HepG2 (cell line): ENCODE data around the gene HPD. TPM values are rescaled to one million over a fixed set of nuclear protein-coding genes. Genes with fewer than 3 reads are reported as not detected.

Experiments used
- KDM5B ChIP-seq: sonication (generic); formaldehyde crosslinking; IDR thresholded peaks from 2 replicates; pipeline ENCODE4 v1.4.0; 2020; ENCODE audit warnings: missing genetic modification reagents, mild to moderate bottlenecking, borderline replicate concordance
- KLF13 ChIP-seq: sonication (generic); formaldehyde crosslinking; IDR thresholded peaks from 2 replicates; pipeline ENCODE4 v1.4.0; 2020; ENCODE audit warnings: mild to moderate bottlenecking, missing genetic modification reagents
- MEIS1 ChIP-seq: sonication (generic); formaldehyde crosslinking; IDR thresholded peaks from 2 replicates; pipeline ENCODE4 v1.9.0; 2021; ENCODE audit warnings: mild to moderate bottlenecking, missing genetic modification reagents, moderate library complexity, borderline replicate concordance
- SMARCE1 ChIP-seq: fragments of 450-650 bp; IDR thresholded peaks from 2 replicates; pipeline ENCODE4 v1.6.1; 2017; ENCODE audit warnings: borderline replicate concordance
- ZNF24 ChIP-seq: fragments of 450-650 bp; IDR thresholded peaks from 2 replicates; pipeline ENCODE4 v1.6.1; 2017; ENCODE audit warnings: antibody characterized with exemption, mild to moderate bottlenecking
- ZNF547 ChIP-seq: sonication (generic); formaldehyde crosslinking; IDR thresholded peaks from 2 replicates; pipeline ENCODE4 v1.5.1; 2020; ENCODE audit warnings: mild to moderate bottlenecking, missing genetic modification reagents
- ZNF7 ChIP-seq: IDR thresholded peaks from 2 replicates; pipeline ENCODE4 v1.6.1; 2016; ENCODE audit warnings: missing biosample characterization, missing genetic modification reagents
- ZNF724P ChIP-seq: sonication (generic); formaldehyde crosslinking; IDR thresholded peaks from 2 replicates; pipeline ENCODE4 v1.8.0; 2022; ENCODE audit warnings: missing genetic modification reagents, borderline replicate concordance
- ZNF839 ChIP-seq: sonication (generic); formaldehyde crosslinking; IDR thresholded peaks from 2 replicates; pipeline ENCODE4 v1.4.0; 2020; ENCODE audit warnings: missing genetic modification reagents, mild to moderate bottlenecking, borderline replicate concordance
- polyA plus RNA-seq, 8 experiments: library from polyadenylated mRNA; depleted of rRNA in 3 of 8; stranded (reverse) in 7 of 8; unstranded in 1 of 8; fragments of >200 nt; fragmentation: Illumina TruSeq in 4 of 8; extraction: Trizol in 4 of 8; gene quantifications; 2 replicates each; pipeline versions ENCODE4 v1.2.1 to v1.2.3, GENCODE V29; 2011 to 2016; ENCODE audit warnings: low read depth in 4 of 8, missing spikeins in 1 of 8, mixed read lengths in 1 of 8; ENCODE audit not compliant: insufficient read depth in 1 of 8
- total RNA-seq, 5 experiments: library from RNA; depleted of rRNA; stranded (reverse); fragments of >200 nt; fragmentation: Illumina TruSeq; extraction: Trizol; gene quantifications; 2 replicates each; pipeline ENCODE4 v1.2.3, GENCODE V29; 2016; ENCODE audit warnings: low read depth in 1 of 5
- TF ChIP-seq, protein P1 (sequence below): sonication (generic); formaldehyde crosslinking; IDR thresholded peaks from one replicate; pipeline ENCODE4 v1.5.1; 2020; ENCODE audit warnings: mild to moderate bottlenecking, missing genetic modification reagents; ENCODE audit errors: not compliant biosample characterization
- TF ChIP-seq, protein P2 (sequence below): sonication (generic); formaldehyde crosslinking; IDR thresholded peaks from 2 replicates; pipeline ENCODE4 v1.5.1; 2020; ENCODE audit warnings: missing genetic modification reagents, mild to moderate bottlenecking, borderline replicate concordance
- TF ChIP-seq, protein P3 (sequence below), 2 experiments: sonication (generic) in 1 of 2; formaldehyde crosslinking in 1 of 2; IDR thresholded peaks; 2 replicates each; pipeline versions ENCODE4 v1.5.1 to v1.6.1; 2011 to 2020; ENCODE audit warnings: borderline replicate concordance in 1 of 2, low read depth in 1 of 2, low read length in 1 of 2, mild to moderate bottlenecking in 1 of 2, missing genetic modification reagents in 1 of 2, moderate library complexity in 1 of 2
- TF ChIP-seq, protein P4 (sequence below): IDR thresholded peaks from 2 replicates; pipeline ENCODE4 v1.6.1; 2016

HPD gene
- total and polyA plus RNA-seq, 2 of the 13 experiments (the other 11 are each of a cell fraction or from before 2014, with no cell fraction given) = 120 to 195 TPM

DNA sequence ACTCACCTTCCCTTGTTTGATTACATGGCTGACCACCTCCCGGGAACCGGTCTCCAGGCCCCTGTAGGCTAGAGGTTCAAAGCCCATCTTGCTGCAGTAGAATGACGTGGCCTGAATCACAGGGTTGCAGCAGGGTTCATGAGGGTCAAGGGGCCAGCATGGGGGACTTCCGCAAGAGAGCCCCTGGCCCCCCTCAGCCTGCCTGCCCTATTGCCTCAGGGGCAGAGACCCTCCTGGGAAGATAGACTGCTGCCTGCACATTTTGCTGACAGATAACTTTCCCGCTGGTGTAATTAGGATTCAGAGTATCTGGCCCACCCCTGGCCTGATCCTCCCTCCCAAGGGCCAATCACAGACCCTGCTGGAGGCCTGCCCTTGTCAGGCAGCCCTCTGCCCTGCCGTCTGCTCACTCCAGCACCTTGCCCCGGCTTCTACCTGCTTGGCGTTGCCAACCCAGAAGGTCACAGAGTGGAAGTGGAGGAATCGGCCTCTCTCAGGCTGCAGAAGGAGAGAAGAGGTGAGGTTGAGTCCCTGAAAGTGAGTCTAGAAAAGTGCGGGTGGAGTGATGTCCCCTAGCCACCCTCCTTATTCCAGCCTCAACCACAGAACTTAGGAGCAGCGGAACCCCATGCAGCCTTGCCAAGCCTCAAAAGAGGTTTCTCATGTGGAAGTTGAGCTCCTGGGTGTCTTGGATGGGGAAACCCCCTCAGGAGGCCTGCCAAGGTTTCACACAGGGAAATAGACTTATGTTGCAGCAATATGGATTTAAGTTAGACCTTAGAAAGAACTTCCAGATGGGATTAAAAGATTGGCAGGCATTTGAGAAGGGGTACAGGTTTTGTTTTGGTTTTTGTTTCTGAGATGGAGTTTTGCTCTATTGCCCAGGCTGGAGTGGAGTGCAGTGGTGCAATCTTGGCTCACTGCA is 1.1 kb downstream of the HPD start (continued):
- TF ChIP-seq ZNF7 (no peak), KLF13 (no peak), SMARCE1 (no peak), ZNF547 (CRISPR knock-in tag) (peak; percentile 56; the same call in 1 of the 2 replicates), ZNF24 (no peak), KDM5B (CRISPR knock-in tag) (no peak), ZNF724P (no peak), ZNF839 (CRISPR knock-in tag) (no peak), MEIS1 (no peak)
- TF ChIP-seq, protein P1, sequence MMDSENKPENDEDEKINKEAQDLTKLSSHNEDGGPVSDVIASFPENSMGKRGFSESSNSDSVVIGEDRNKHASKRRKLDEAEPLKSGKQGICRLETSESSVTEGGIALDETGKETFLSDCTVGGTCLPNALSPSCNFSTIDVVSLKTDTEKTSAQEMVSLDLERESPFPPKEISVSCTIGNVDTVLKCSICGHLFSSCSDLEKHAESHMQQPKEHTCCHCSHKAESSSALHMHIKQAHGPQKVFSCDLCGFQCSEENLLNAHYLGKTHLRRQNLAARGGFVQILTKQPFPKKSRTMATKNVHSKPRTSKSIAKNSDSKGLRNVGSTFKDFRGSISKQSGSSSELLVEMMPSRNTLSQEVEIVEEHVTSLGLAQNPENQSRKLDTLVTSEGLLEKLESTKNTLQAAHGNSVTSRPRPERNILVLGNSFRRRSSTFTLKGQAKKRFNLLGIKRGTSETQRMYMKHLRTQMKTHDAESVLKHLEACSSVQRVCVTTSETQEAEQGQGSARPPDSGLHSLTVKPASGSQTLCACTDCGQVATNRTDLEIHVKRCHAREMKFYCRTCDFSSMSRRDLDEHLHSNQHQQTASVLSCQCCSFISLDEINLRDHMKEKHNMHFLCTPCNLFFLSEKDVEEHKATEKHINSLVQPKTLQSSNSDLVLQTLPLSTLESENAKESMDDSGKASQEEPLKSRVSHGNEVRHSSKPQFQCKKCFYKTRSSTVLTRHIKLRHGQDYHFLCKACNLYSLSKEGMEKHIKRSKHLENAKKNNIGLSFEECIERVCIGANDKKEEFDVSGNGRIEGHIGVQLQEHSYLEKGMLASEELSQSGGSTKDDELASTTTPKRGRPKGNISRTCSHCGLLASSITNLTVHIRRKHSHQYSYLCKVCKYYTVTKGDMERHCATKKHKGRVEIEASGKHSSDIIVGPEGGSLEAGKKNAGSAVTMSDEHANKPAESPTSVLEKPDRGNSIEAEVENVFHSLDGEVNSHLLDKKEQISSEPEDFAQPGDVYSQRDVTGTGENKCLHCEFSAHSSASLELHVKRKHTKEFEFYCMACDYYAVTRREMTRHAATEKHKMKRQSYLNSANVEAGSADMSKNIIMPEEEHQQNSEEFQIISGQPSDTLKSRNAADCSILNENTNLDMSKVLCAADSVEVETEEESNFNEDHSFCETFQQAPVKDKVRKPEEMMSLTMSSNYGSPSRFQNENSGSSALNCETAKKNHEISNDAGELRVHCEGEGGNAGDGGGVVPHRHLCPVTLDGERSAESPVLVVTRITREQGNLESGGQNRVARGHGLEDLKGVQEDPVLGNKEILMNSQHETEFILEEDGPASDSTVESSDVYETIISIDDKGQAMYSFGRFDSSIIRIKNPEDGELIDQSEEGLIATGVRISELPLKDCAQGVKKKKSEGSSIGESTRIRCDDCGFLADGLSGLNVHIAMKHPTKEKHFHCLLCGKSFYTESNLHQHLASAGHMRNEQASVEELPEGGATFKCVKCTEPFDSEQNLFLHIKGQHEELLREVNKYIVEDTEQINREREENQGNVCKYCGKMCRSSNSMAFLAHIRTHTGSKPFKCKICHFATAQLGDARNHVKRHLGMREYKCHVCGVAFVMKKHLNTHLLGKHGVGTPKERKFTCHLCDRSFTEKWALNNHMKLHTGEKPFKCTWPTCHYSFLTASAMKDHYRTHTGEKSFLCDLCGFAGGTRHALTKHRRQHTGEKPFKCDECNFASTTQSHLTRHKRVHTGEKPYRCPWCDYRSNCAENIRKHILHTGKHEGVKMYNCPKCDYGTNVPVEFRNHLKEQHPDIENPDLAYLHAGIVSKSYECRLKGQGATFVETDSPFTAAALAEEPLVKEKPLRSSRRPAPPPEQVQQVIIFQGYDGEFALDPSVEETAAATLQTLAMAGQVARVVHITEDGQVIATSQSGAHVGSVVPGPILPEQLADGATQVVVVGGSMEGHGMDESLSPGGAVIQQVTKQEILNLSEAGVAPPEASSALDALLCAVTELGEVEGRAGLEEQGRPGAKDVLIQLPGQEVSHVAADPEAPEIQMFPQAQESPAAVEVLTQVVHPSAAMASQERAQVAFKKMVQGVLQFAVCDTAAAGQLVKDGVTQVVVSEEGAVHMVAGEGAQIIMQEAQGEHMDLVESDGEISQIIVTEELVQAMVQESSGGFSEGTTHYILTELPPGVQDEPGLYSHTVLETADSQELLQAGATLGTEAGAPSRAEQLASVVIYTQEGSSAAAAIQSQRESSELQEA (CRISPR knock-in tag) = no peak
- TF ChIP-seq, protein P2, sequence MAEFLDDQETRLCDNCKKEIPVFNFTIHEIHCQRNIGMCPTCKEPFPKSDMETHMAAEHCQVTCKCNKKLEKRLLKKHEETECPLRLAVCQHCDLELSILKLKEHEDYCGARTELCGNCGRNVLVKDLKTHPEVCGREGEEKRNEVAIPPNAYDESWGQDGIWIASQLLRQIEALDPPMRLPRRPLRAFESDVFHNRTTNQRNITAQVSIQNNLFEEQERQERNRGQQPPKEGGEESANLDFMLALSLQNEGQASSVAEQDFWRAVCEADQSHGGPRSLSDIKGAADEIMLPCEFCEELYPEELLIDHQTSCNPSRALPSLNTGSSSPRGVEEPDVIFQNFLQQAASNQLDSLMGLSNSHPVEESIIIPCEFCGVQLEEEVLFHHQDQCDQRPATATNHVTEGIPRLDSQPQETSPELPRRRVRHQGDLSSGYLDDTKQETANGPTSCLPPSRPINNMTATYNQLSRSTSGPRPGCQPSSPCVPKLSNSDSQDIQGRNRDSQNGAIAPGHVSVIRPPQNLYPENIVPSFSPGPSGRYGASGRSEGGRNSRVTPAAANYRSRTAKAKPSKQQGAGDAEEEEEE (CRISPR knock-in tag) = no peak; the same call in 1 of the 2 replicates
- TF ChIP-seq, protein P3, sequence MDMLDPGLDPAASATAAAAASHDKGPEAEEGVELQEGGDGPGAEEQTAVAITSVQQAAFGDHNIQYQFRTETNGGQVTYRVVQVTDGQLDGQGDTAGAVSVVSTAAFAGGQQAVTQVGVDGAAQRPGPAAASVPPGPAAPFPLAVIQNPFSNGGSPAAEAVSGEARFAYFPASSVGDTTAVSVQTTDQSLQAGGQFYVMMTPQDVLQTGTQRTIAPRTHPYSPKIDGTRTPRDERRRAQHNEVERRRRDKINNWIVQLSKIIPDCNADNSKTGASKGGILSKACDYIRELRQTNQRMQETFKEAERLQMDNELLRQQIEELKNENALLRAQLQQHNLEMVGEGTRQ (IDR thresholded peaks at IDR 0.05; ENCODE audit: low read depth, low read length) = no peak
- TF ChIP-seq, protein P3 (CRISPR knock-in tag; IDR thresholded peaks at IDR 0.05; ENCODE audit: borderline replicate concordance) = no peak
- TF ChIP-seq, protein P4, sequence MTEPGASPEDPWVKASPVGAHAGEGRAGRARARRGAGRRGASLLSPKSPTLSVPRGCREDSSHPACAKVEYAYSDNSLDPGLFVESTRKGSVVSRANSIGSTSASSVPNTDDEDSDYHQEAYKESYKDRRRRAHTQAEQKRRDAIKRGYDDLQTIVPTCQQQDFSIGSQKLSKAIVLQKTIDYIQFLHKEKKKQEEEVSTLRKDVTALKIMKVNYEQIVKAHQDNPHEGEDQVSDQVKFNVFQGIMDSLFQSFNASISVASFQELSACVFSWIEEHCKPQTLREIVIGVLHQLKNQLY (CRISPR knock-in tag) = 0 out of 2 replicates have a peak, but pooled peaks have one; percentile 45
